ENCODE data around the gene TRMT1. TPM values are rescaled to one million over a fixed set of nuclear protein-coding genes. Genes with fewer than 3 reads are reported as not detected.

Gene TRMT1
- total RNA-seq, 4 donors from 2014 or later = 31.7 to 47.9 (median 45.0) TPM

DNA sequence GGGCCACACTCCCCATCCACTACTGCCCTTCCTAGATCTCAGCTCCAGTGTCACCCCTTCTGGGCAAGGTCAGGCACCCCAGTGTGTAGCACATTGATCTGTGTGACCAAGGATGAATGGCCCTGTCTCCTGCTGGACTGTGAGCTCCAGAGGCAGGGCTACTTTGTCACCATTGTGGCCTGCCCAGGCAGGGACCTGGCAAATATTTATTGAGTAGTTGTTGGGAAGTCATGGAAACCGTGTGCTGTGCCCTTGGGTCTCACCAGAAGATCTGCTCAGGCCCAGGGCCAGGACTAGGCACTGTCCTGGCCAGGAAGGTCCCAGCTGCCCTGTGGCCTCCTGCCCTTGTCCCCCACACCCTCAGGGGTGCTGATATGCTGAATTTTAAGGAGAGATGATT is 12.0 kb upstream of the TRMT1 start:
- ATAC-seq (no peak), DNase-seq (no peak)
- in situ Hi-C loops (cut with MboI; ENCODE audit: low sequenced_read_pairs in 4 of 4) = no loop called here
- TF ChIP-seq, protein P1, sequence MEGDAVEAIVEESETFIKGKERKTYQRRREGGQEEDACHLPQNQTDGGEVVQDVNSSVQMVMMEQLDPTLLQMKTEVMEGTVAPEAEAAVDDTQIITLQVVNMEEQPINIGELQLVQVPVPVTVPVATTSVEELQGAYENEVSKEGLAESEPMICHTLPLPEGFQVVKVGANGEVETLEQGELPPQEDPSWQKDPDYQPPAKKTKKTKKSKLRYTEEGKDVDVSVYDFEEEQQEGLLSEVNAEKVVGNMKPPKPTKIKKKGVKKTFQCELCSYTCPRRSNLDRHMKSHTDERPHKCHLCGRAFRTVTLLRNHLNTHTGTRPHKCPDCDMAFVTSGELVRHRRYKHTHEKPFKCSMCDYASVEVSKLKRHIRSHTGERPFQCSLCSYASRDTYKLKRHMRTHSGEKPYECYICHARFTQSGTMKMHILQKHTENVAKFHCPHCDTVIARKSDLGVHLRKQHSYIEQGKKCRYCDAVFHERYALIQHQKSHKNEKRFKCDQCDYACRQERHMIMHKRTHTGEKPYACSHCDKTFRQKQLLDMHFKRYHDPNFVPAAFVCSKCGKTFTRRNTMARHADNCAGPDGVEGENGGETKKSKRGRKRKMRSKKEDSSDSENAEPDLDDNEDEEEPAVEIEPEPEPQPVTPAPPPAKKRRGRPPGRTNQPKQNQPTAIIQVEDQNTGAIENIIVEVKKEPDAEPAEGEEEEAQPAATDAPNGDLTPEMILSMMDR (IDR thresholded peaks at IDR 0.05 in 4 of 5, conservative IDR thresholded peaks at IDR 0.05 in 1 of 5) = no peak
- TF ChIP-seq POLR2A (IDR thresholded peaks at IDR 0.05) = no peak
- Histone ChIP-seq H3K27me3 (no peaks in the 10 kb centered on the region), H3K9me3 (no peaks in the 10 kb centered on the region), H3K4me1 (peaks cover 0 to 5% of the 10 kb centered on the region in 2 donors), H3K36me3 (no peaks in the 10 kb centered on the region), H3K27ac (no peak overlapping the region), H3K4me3 (no peak overlapping the region)
- intact Hi-C loops (cut with DNase I; ENCODE audit: low total_unique reads) = no loop called here

DNA sequence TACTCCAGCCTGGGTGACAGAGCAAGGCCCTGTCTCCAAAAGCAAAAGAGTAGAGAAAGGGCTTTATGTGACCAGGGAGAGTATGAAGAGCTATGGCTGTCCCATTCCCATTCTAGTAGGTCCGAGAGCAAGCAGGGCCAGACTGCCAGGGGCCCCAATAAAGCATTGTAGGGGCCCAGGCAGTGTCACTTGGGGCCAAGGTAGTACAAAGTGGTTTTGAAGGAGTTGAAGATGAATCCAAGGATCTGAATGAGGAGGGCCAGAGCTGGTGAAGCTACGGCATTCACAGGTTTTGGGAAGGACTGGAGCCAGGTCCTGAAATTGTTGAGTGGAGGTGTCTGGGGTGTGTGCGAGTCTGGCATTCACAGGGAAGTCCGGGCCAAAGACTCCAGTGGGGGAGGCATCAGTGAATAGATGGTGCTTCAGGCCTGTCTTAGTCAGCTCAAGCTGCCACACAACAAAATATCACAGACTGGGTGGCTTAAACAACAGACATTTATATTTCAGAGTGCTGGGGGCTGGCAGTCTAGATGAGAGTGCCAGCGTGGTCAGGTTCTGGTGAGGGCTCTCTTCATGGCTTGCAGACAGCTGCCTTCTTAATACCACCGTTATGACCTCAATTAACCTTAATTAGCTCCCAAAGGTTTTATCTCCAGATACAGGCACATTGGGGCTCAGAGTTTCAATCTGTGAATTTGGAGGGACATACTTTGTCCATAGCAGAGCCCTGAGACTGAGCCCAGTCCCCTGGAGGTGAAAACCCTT is 11.5 kb upstream of the TRMT1 start:
- Histone ChIP-seq H3K9me3 (no peaks in the 10 kb centered on the region), H3K4me1 (peaks cover 0 to 5% of the 10 kb centered on the region in 2 donors), H3K4me3 (no peak overlapping the region), H3K27ac (no peak overlapping the region), H3K36me3 (no peaks in the 10 kb centered on the region), H3K27me3 (no peaks in the 10 kb centered on the region)
- in situ Hi-C loops (cut with MboI; ENCODE audit: low sequenced_read_pairs in 4 of 4) (no loop called here), intact Hi-C loops (cut with DNase I; ENCODE audit: low total_unique reads) (no loop called here)
- DNase-seq (no peak), ATAC-seq (no peak)
- TF ChIP-seq, protein P1 (IDR thresholded peaks at IDR 0.05 in 4 of 5, conservative IDR thresholded peaks at IDR 0.05 in 1 of 5) = no peak
- no peak for TF ChIP-seq POLR2A (IDR thresholded peaks at IDR 0.05)

DNA sequence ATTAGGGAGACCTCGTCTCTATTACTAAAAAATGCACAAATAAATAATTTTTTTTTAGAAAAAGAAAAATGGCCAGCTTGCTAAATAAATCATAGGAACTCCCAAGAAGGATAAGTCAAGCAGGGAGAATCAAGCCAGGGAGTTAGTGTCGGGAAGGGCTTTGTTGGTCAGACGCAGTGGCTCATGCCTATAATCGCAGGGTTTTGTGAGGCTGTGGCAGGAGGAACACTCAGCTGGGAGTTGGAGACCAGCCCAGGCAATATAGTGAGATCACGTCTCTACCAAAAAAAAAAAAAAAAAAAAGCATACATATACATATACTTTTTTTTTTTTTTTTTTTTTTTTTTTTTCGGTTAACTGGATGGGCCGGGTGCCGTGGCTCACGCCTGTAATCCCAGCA is 10.5 kb upstream of the TRMT1 start:
- Histone ChIP-seq H3K27me3 (no peaks in the 10 kb centered on the region), H3K27ac (no peak overlapping the region), H3K36me3 (no peaks in the 10 kb centered on the region), H3K9me3 (no peaks in the 10 kb centered on the region), H3K4me1 (peaks cover 0 to 6% of the 10 kb centered on the region in 2 donors), H3K4me3 (no peak overlapping the region)
- in situ Hi-C loops (cut with MboI; ENCODE audit: low sequenced_read_pairs in 4 of 4) = no loop called here
- intact Hi-C loops (cut with DNase I; ENCODE audit: low total_unique reads) = no loop called here
- DNase-seq = no peak
- ATAC-seq = no peak
- TF ChIP-seq POLR2A (IDR thresholded peaks at IDR 0.05) = no peak
- TF ChIP-seq, protein P1 (IDR thresholded peaks at IDR 0.05 in 4 of 5, conservative IDR thresholded peaks at IDR 0.05 in 1 of 5) = no peak

DNA sequence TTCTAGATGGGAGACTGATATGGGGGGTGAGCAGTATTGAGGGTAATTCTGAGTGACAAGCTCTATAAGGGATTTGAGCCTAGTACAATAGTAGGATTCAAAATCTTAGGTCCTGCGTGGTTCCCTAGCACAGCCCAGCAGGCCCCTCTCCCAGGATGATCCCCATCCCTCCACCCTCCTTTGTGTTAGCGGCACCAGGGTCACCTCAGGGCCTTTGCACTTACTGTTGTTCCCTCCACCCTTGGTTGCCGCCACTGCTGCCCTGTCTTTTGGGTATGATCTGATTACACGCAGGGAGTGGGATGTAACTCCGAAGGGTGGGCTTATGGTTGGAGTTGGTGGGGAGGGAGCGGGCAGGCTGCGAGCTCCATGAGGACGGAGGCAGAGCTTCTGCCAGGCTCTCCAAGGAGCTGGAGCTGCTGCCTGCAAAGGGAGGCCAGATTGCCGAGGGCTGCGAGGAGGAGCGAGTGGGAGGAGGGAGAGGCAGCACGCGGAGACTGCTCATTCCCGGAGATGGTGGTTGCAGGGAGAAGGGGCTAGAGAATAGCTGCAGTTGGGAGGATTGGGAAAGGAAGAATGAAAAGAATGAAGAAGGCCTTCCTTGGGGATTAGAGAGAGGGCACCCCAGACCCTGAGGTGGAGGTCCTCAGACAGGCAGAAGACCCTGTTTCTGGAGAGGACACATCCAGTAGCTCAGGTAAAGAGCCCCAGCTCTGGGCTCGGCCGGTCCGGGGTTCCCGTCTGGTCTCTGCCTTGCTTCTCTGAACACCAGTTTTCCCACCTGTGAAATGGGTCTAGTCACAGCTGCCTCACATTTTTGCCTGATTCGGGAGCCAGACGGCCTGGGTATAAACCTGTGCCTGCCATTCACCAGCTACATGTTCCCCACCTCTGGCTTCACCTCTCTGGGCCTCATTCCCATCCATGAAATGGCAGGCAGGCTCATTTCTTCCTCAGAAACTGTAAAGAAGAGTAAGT is 6.7 kb upstream of the TRMT1 start:
- no peak for ATAC-seq
- Histone ChIP-seq H3K9me3 (no peaks in the 10 kb centered on the region), H3K27me3 (no peaks in the 10 kb centered on the region), H3K27ac (no peak overlapping the region), H3K4me1 (peaks cover 14 to 19% of the 10 kb centered on the region in 2 donors), H3K4me3 (no peak overlapping the region), H3K36me3 (no peaks in the 10 kb centered on the region)
- in situ Hi-C loops (cut with MboI; ENCODE audit: low sequenced_read_pairs in 4 of 4) (loop anchor here in 1 of 4 donors (25.0 kb wide), 1 partner anchor 139 kb away; no protein-coding TSS in a partner anchor), intact Hi-C loops (cut with DNase I; ENCODE audit: low total_unique reads) (no loop called here)
- no peak for TF ChIP-seq POLR2A (IDR thresholded peaks at IDR 0.05)
- DNase-seq = no peak
